Measurements from ENCODE around the gene RASGRP4. TPM values are rescaled to one million over a fixed set of nuclear protein-coding genes. Genes with fewer than 3 reads are reported as not detected.

Gene RASGRP4
- total RNA-seq, 1 experiment from 2014 or later: not detected

DNA sequence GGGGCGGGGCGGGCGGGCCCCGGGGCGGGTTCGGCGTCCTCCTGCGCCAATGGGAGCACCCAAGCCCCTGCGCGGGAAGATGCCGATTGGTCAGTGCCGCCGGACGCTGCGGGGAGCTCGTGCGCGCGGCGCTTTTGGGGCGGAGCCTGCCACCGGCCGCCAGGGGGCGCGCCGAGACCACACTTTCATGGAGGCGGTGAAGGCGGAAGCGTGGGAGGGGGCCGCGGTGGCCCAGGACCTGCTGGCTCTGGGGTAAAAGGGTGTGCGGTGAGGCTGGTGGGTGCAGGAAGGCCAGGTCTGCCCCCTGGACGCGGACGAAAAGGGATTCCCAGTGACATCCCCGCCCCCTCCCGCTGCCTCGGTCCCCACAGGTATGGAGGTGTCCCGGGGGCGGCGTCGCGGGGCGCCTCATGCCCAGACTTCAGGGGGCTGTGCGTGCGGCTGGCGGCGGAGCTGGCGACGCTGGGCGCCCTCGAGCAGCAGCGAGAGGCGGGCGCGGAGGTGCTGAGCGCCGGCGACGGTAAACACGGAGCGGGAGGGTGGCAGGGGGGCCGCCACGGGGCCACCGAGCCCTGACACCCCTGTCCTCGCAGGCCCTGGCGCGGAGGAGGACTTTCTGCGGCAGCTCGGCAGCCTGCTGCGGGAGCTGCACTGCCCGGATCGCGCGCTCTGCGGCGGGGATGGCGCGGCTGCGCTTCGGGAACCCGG is 22.9 kb downstream of the RASGRP4 start, which contains the start of gene FAM98C:
FAM98C (plus strand) TSS at position 127 of the 708 bp plus-strand sequence; CDS start at position 188, 61 bp downstream.
- H3K27ac ChIP-seq (ENCODE audit: low read length): peak within 1 kb of the TSS; percentile 69
- H3K4me1 ChIP-seq (ENCODE audit: control insufficient read depth, insufficient read depth, low read length): peaks cover 3% of the 10 kb centered on the region; the same call in 1 of the 2 replicates
- no peaks in the 10 kb centered on the region for H3K36me3 ChIP-seq (ENCODE audit: control insufficient read depth, insufficient read depth, low read length)
- DNase-seq (ENCODE audit: low read depth, low spot score) (peak; percentile 81), ATAC-seq (peak; percentile 98)
- POLR2A ChIA-PET: interaction anchor here (0.5 to 1.2 kb wide), 5 partner anchors 105 to 844 kb away, joined by 3 to 6 read pairs (median 4); no protein-coding TSS in a partner anchor
- CTCF ChIA-PET: interaction anchor here (0.5 to 2.0 kb wide), 31 partner anchors 8 to 692 kb away, joined by 3 to 20 read pairs (median 5); partner anchors contain the start of genes ACTN4, GGN, NFKBIB and SIRT2
- intact Hi-C loops (cut with micrococcal nuclease; ENCODE audit: unreplicated experiment): loop anchor here (10.0 kb wide), 1 partner anchor 232 kb away; no protein-coding TSS in a partner anchor
- peak within 1 kb of the TSS; percentile 73 to 87 for H3K4me3 ChIP-seq (ENCODE audit: low read depth in 2 of 2, low read length in 2 of 2)
- TF ChIP-seq TCF7L2 (IDR thresholded peaks at IDR 0.05; ENCODE audit: low read depth, low read length): peak; percentile 49; the same call in 1 of the 2 replicates
- peak; percentile 31; the same call in 1 of the 2 replicates for TF ChIP-seq POLR2AphosphoS5 (IDR thresholded peaks at IDR 0.05; ENCODE audit: low read depth, low read length)
- TF ChIP-seq, protein P1, sequence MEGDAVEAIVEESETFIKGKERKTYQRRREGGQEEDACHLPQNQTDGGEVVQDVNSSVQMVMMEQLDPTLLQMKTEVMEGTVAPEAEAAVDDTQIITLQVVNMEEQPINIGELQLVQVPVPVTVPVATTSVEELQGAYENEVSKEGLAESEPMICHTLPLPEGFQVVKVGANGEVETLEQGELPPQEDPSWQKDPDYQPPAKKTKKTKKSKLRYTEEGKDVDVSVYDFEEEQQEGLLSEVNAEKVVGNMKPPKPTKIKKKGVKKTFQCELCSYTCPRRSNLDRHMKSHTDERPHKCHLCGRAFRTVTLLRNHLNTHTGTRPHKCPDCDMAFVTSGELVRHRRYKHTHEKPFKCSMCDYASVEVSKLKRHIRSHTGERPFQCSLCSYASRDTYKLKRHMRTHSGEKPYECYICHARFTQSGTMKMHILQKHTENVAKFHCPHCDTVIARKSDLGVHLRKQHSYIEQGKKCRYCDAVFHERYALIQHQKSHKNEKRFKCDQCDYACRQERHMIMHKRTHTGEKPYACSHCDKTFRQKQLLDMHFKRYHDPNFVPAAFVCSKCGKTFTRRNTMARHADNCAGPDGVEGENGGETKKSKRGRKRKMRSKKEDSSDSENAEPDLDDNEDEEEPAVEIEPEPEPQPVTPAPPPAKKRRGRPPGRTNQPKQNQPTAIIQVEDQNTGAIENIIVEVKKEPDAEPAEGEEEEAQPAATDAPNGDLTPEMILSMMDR (IDR thresholded peaks at IDR 0.05): peak; percentile 99
- TF ChIP-seq SIN3A (IDR thresholded peaks at IDR 0.05; ENCODE audit: borderline replicate concordance, insufficient read depth, low read depth, low read length): peak; percentile 45; the same call in 1 of the 2 replicates
- TF ChIP-seq, protein P2, sequence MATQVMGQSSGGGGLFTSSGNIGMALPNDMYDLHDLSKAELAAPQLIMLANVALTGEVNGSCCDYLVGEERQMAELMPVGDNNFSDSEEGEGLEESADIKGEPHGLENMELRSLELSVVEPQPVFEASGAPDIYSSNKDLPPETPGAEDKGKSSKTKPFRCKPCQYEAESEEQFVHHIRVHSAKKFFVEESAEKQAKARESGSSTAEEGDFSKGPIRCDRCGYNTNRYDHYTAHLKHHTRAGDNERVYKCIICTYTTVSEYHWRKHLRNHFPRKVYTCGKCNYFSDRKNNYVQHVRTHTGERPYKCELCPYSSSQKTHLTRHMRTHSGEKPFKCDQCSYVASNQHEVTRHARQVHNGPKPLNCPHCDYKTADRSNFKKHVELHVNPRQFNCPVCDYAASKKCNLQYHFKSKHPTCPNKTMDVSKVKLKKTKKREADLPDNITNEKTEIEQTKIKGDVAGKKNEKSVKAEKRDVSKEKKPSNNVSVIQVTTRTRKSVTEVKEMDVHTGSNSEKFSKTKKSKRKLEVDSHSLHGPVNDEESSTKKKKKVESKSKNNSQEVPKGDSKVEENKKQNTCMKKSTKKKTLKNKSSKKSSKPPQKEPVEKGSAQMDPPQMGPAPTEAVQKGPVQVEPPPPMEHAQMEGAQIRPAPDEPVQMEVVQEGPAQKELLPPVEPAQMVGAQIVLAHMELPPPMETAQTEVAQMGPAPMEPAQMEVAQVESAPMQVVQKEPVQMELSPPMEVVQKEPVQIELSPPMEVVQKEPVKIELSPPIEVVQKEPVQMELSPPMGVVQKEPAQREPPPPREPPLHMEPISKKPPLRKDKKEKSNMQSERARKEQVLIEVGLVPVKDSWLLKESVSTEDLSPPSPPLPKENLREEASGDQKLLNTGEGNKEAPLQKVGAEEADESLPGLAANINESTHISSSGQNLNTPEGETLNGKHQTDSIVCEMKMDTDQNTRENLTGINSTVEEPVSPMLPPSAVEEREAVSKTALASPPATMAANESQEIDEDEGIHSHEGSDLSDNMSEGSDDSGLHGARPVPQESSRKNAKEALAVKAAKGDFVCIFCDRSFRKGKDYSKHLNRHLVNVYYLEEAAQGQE (IDR thresholded peaks at IDR 0.05; ENCODE audit: insufficient read depth in 1 of 2, low read depth in 2 of 2, low read length in 1 of 2): 0 out of 4 replicates have a peak, but pooled peaks of 1 of the 2 experiments have one; percentile 10
- no peaks in the 10 kb centered on the region for H3K27me3 ChIP-seq (ENCODE audit: control insufficient read depth, insufficient read depth, low read length)
- no TSS peak for BruUV-seq (replicated peaks)
- H3K9me3 ChIP-seq (ENCODE audit: control insufficient read depth, insufficient read depth, low read depth, low read length): no peaks in the 10 kb centered on the region
- in situ Hi-C loops (cut with HindIII; ENCODE audit: low pct_unique_long_range_greater_than_20kb, low sequenced_read_pairs): no loop called here

DNA sequence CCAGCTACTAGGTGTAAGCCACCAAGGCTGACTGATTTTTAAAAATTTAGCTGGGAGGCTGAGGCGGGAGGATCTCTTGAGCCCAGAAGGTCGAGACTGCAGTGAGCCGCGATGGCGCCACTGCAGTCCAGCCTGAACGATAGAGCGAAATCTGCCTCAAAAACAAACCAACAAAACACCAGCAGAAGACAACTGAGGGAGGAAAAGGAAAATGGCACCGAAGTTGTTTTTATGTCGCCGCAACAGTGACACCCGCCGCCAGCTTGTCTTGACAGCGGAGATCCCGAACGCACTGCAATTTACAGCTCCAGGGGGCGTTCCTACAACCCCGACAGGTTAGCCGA is 23.4 kb downstream of the RASGRP4 start:
- ChIA-PET POLR2A (interaction anchor here (0.6 to 1.2 kb wide), 4 partner anchors 223 to 845 kb away, joined by 4 to 6 read pairs (median 4); no protein-coding TSS in a partner anchor), CTCF (interaction anchor here (0.5 to 2.0 kb wide), 31 partner anchors 8 to 693 kb away, joined by 3 to 20 read pairs (median 5); partner anchors contain the start of genes ACTN4, GGN, NFKBIB and SIRT2)
- H3K9me3 ChIP-seq (ENCODE audit: control insufficient read depth, insufficient read depth, low read depth, low read length): no peaks in the 10 kb centered on the region
- ATAC-seq (peak; percentile 12), DNase-seq (ENCODE audit: low read depth, low spot score) (no peak)
- peak; percentile 60; the same call in 1 of the 2 replicates for TF ChIP-seq TCF7L2 (IDR thresholded peaks at IDR 0.05; ENCODE audit: low read depth, low read length)
- peak; percentile 83 for TF ChIP-seq SIN3A (IDR thresholded peaks at IDR 0.05; ENCODE audit: borderline replicate concordance, insufficient read depth, low read depth, low read length)
- TF ChIP-seq POLR2AphosphoS5 (IDR thresholded peaks at IDR 0.05; ENCODE audit: low read depth, low read length): no peak
- TF ChIP-seq, protein P1 (IDR thresholded peaks at IDR 0.05): no peak
- H3K27ac ChIP-seq (ENCODE audit: low read length): no peak overlapping the region
- no peaks in the 10 kb centered on the region for H3K36me3 ChIP-seq (ENCODE audit: control insufficient read depth, insufficient read depth, low read length)
- BruUV-seq (replicated peaks): no TSS peak
- intact Hi-C loops (cut with micrococcal nuclease; ENCODE audit: unreplicated experiment): loop anchor here (10.0 kb wide), 1 partner anchor 232 kb away; no protein-coding TSS in a partner anchor
- H3K4me3 ChIP-seq (ENCODE audit: low read depth in 2 of 2, low read length in 2 of 2): peak overlapping the region; percentile 62 to 73
- peaks cover 3% of the 10 kb centered on the region; the same call in 1 of the 2 replicates for H3K4me1 ChIP-seq (ENCODE audit: control insufficient read depth, insufficient read depth, low read length)
- H3K27me3 ChIP-seq (ENCODE audit: control insufficient read depth, insufficient read depth, low read length): no peaks in the 10 kb centered on the region
- in situ Hi-C loops (cut with HindIII; ENCODE audit: low pct_unique_long_range_greater_than_20kb, low sequenced_read_pairs): no loop called here
